Effector memory CD4-positive, alpha-beta T cell (primary cell): ENCODE measurements around the gene NELL1.

Experiments used
- DNase-seq, 3 donors: peaks; one replicate each; pipeline ENCODE4 v3.0.0-alpha.2; 2020
- H3K27ac ChIP-seq: 2 replicates; pipeline ENCODE4 v1.7.0; 2013; ENCODE audit warnings: mild to moderate bottlenecking, low read length, moderate library complexity; ENCODE audit not compliant: insufficient read depth, poor library complexity, severe bottlenecking
- H3K27me3 ChIP-seq: replicated peaks from 2 replicates; pipeline ENCODE4 v1.7.0; 2013; ENCODE audit warnings: mild to moderate bottlenecking, low read length; ENCODE audit not compliant: insufficient read depth, control insufficient read depth, poor library complexity, severe bottlenecking
- H3K36me3 ChIP-seq: 2 replicates; pipeline ENCODE4 v1.7.0; 2013; ENCODE audit warnings: mild to moderate bottlenecking, low read length, moderate library complexity; ENCODE audit not compliant: control insufficient read depth, insufficient read depth
- H3K4me1 ChIP-seq: 2 replicates; pipeline ENCODE4 v1.7.0; 2013; ENCODE audit warnings: low read length, mild to moderate bottlenecking; ENCODE audit not compliant: control insufficient read depth, insufficient read depth, poor library complexity, severe bottlenecking
- H3K4me3 ChIP-seq: 2 replicates; pipeline ENCODE4 v1.7.0; 2013; ENCODE audit warnings: low read length, low read depth, mild to moderate bottlenecking; ENCODE audit not compliant: insufficient read depth, poor library complexity, severe bottlenecking
- H3K9me3 ChIP-seq: 2 replicates; pipeline ENCODE4 v1.7.0; 2013; ENCODE audit warnings: mild to moderate bottlenecking, low read length, moderate library complexity; ENCODE audit not compliant: control insufficient read depth

NELL1 gene

DNA sequence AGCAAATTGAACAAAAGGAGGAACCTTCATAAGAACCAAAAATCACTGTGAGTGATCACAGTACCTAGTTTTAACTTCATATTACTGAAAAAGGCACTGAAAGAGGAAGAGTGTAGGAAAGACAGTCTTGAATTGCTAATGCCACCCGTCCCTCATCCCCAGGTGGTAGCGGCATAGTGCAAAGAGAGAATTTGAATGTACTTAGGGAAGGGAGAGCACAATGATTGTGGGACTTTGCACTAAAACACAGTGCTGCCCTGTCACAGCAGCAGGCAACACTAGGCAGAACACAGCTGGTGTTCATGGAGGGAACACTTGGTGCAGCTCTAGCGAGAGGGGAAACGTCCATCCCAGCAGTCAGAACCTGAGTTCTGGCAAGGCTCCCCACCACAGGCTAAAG is 807.2 kb downstream of the NELL1 start:
- Histone ChIP-seq H3K9me3 (no peaks in the 10 kb centered on the region), H3K4me3 (no peak overlapping the region), H3K27ac (no peak overlapping the region), H3K27me3 (no peaks in the 10 kb centered on the region), H3K4me1 (no peaks in the 10 kb centered on the region), H3K36me3 (no peaks in the 10 kb centered on the region)
- no peak for DNase-seq

DNA sequence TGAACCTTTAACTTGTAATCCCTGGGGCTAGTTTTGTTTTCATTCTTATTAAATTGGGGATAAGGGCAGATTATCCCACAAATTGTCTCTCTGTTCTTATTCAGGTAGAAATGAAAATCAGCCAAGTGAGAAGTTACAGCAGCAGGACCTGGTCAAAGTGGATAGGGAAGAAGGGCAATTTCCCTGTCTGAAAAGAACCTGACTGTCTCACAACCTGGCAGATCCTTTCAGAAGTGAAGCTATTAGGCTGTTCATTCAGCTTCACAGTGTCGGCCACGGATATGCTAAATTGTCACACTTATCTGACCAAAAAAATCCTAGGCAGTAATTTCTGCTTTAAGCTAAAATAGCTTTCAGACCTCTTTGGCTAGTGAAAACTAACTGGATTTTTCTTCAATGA is 810.9 kb downstream of the NELL1 start:
- no peaks in the 10 kb centered on the region for H3K9me3 ChIP-seq

DNA sequence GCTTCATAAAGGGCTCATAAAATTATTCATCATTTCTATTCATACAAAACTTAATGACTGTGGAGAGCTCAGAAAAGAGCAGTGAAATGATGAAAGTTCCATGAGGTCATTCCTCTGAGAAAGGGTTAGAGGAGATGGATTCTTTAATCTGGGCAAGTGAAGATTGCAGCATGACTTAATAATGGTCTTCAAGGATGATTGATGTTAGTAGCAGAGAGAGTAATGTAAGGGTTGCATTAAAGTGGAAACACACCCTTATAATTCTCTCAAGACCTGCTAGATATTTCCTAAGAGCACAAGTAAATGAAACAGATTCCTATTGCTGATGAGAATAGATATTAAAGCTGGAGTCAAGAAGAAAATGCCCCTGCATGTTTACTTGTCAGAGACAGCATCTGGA is 811.9 kb downstream of the NELL1 start:
- DNase-seq, result no peak
- no peaks in the 10 kb centered on the region for H3K36me3 ChIP-seq
- no peak overlapping the region for H3K4me3 ChIP-seq
- H3K27ac ChIP-seq, result no peak overlapping the region
- no peaks in the 10 kb centered on the region for H3K4me1 ChIP-seq
- no peaks in the 10 kb centered on the region for H3K27me3 ChIP-seq
- H3K9me3 ChIP-seq, result no peaks in the 10 kb centered on the region

More for the DNA sequence above, 810.9 kb downstream of the NELL1 start:
- Histone ChIP-seq H3K4me1 (no peaks in the 10 kb centered on the region), H3K27me3 (no peaks in the 10 kb centered on the region), H3K27ac (no peak overlapping the region), H3K36me3 (no peaks in the 10 kb centered on the region), H3K4me3 (no peak overlapping the region)
- DNase-seq, result no peak

DNA sequence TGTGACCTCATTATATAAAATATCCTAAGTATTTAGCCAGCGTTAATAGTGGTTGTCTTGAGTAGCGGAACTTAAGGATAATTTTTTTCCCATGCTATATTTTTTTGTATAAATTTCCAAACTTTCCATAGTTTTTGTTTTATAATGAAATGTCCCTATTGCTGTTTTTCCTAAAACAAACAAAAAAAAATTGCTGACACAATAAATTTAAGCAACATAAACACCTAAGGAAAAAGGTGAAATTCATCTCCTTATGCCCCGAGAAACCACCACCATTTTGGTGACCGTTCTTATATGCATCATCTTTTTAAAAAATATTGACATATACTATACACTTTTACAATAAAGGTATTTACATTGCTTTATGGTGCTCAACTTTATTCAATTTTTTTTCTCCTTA is 814.7 kb downstream of the NELL1 start:
- Histone ChIP-seq H3K27ac (no peak overlapping the region), H3K4me3 (no peak overlapping the region), H3K36me3 (no peaks in the 10 kb centered on the region), H3K4me1 (no peaks in the 10 kb centered on the region), H3K9me3 (no peaks in the 10 kb centered on the region), H3K27me3 (no peaks in the 10 kb centered on the region)
- DNase-seq, result no peak

DNA sequence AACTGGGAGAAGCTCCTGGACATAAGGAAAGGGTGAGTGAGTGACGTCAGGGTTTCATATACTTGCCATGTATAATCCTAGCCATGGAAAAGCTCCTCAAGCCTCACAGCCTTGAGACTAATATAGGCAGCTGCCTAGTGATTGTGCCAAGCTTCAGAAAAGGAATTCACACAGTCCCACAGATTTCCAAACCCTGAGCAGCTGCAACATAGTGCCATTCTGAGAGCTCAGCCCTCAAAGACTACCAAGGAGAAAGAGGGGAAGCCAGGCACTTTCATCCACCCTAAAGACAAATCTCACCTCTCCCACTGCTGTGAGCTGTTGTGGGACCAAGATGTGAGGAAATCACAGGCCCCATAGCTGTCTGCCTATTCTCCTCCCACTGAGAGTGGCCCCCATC is 815.6 kb downstream of the NELL1 start:
- H3K4me1 ChIP-seq, result no peaks in the 10 kb centered on the region
- no peaks in the 10 kb centered on the region for H3K27me3 ChIP-seq
- no peaks in the 10 kb centered on the region for H3K36me3 ChIP-seq
- H3K27ac ChIP-seq, result no peak overlapping the region
- DNase-seq, result no peak
- H3K9me3 ChIP-seq, result no peaks in the 10 kb centered on the region
- no peak overlapping the region for H3K4me3 ChIP-seq

DNA sequence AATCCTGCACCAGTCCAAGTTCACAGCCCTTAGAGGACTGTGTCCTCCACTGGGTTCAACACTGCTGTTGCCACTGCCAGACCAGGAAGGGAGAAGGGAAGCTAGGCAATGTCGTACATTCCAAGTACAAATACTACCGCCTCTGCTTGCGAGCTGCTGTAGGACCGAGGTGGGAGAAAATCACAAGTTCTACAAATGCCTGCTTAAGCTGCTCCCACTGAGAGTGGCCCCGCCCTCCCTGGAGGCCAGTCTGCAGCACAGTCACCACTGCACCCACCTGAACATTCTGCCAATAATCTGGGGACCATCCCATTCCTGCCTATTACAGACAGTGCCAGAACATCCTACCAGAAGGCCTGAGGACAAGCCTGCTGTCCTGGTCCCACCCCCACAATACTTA is 816.0 kb downstream of the NELL1 start:
- Histone ChIP-seq H3K4me1 (no peaks in the 10 kb centered on the region), H3K9me3 (no peaks in the 10 kb centered on the region), H3K27me3 (no peaks in the 10 kb centered on the region), H3K36me3 (no peaks in the 10 kb centered on the region), H3K27ac (no peak overlapping the region), H3K4me3 (no peak overlapping the region)
- no peak for DNase-seq

DNA sequence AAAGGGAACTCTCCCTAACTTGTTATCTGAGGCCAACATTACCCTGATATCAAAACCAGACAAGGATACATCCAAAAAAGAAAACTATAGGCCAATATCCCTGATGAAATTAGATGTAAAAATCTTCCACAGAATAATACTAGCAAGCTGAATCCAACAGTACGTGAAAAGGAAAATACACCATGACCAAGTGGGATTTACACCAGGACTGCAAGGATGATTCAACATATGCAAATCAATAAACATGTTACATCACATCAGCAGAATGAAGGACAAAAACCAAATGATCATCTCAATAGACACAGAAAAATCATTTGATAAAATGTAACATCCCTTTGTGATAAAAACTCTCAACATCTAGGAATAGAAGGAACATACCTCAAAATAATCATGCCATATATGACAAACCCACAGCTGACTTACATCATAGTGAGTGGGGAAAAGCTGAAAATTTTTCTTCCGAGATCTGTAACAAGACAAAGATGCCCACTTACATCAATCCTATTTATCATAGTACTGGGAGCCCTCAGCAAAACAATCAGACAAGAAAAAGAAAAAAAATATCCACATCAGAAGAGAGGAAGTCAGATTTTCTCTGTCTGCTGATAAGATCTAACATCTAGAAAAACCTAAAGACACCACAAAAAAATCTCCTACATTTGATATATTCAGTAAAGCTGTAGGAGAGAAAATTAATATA is 820.2 kb downstream of the NELL1 start:
- no peaks in the 10 kb centered on the region for H3K9me3 ChIP-seq
- DNase-seq, result no peak
- no peaks in the 10 kb centered on the region for H3K27me3 ChIP-seq
- no peaks in the 10 kb centered on the region for H3K4me1 ChIP-seq
- H3K27ac ChIP-seq, result no peak overlapping the region
- H3K4me3 ChIP-seq, result no peak overlapping the region
- H3K36me3 ChIP-seq, result no peaks in the 10 kb centered on the region

DNA sequence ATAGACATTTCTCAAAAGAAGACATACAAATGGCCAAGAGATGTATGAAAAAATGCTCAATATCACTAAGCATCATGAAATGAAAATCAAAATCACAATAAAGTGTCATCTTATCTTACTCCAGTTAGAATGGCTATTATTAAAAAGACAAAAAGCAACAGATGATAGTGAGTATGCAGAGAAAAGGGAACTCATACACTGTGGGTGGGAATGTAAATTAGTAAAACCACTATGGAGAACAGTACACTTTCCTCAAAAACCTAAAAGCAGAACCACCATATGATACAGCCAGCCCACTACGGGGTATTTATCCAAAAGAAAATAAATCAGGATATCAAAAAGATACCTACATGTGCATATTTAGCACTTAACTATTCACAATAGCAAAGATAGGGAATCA is 823.5 kb downstream of the NELL1 start:
- Histone ChIP-seq H3K27me3 (no peaks in the 10 kb centered on the region), H3K4me3 (no peak overlapping the region)
- no peak for DNase-seq

DNA sequence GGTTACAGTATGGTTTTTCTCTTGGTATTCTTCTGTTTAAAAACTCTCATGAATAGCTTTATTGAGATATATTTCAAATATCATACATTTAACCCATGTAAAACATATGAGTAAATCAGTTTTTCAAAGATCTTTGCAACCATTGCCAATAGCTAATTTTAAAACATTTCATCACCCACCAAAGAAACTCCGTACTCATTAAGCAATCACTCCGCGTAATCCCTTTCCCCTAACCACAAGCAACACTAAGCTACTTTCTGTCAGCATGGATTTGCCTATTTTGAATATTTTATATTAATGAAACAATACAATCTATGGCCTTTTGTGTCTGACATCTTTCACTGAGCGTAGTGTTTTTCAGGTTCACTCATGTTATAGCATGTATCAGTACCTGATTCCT is 825.6 kb downstream of the NELL1 start:
- Histone ChIP-seq H3K4me3 (no peak overlapping the region), H3K27me3 (no peaks in the 10 kb centered on the region), H3K36me3 (no peaks in the 10 kb centered on the region), H3K4me1 (no peaks in the 10 kb centered on the region), H3K9me3 (no peaks in the 10 kb centered on the region), H3K27ac (no peak overlapping the region)
- DNase-seq, result no peak

More for the DNA sequence above, 823.5 kb downstream of the NELL1 start:
- no peaks in the 10 kb centered on the region for H3K9me3 ChIP-seq
- H3K4me1 ChIP-seq, result no peaks in the 10 kb centered on the region
- no peak overlapping the region for H3K27ac ChIP-seq
- H3K36me3 ChIP-seq, result no peaks in the 10 kb centered on the region

DNA sequence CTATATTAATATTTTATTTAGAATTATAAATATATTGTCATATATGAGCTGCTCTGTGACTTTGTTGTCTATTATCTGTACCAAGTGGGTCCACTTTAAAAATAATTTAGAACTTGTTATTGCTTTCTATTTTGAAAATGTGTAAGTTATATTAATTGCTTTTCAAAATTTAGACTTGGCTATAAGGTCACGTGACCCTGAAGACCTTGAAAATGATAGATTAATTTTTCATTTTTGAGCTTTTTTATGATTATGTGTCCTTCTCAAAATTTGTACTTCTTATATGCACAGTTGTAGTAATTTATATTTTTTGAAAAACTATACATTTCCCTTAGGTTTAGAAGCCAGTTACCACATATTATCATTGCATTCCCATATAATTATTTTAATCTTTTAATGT is 826.5 kb downstream of the NELL1 start:
- H3K9me3 ChIP-seq, result no peaks in the 10 kb centered on the region
- no peak for DNase-seq
- H3K27me3 ChIP-seq, result no peaks in the 10 kb centered on the region
- no peaks in the 10 kb centered on the region for H3K36me3 ChIP-seq
- H3K4me3 ChIP-seq, result no peak overlapping the region
- H3K27ac ChIP-seq, result no peak overlapping the region
- no peaks in the 10 kb centered on the region for H3K4me1 ChIP-seq
